Glutamatergic neuron (in vitro differentiated cells): Measurements from ENCODE around the gene S100A1. TPM values are rescaled to one million over a fixed set of nuclear protein-coding genes. Genes with fewer than 3 reads are reported as not detected.
"Not testable (repeated sequence)": the region's sequence is repeated elsewhere in the genome, so short reads cannot be mapped to it uniquely, and the experiment has no call there.

Source experiments
- DNase-seq: peaks from one replicate; pipeline ENCODE4 v3.0.0; 2022
- H3K27ac Mint-ChIP-seq: one replicate; pipeline ENCODE4 v1.8.0; 2020; ENCODE audit warnings: mild to moderate bottlenecking, mixed read lengths, inconsistent platforms; ENCODE audit not compliant: unreplicated experiment
- H3K27me3 Mint-ChIP-seq: one replicate; pipeline ENCODE4 v1.8.0; 2020; ENCODE audit warnings: mild to moderate bottlenecking, moderate library complexity, mixed read lengths, inconsistent platforms; ENCODE audit not compliant: unreplicated experiment
- H3K36me3 Mint-ChIP-seq: one replicate; pipeline ENCODE4 v1.8.0; 2020; ENCODE audit warnings: mild to moderate bottlenecking, mixed read lengths, inconsistent platforms; ENCODE audit not compliant: unreplicated experiment
- H3K4me1 Mint-ChIP-seq: one replicate; pipeline ENCODE4 v1.8.0; 2020; ENCODE audit warnings: mild to moderate bottlenecking, low read depth, mixed read lengths, inconsistent platforms; ENCODE audit not compliant: unreplicated experiment
- H3K4me3 Mint-ChIP-seq: one replicate; pipeline ENCODE4 v1.8.0; 2020; ENCODE audit warnings: mild to moderate bottlenecking, mixed read lengths, inconsistent platforms; ENCODE audit not compliant: unreplicated experiment
- H3K9me3 Mint-ChIP-seq: one replicate; pipeline ENCODE4 v1.8.0; 2020; ENCODE audit warnings: mild to moderate bottlenecking, moderate library complexity, mixed read lengths, inconsistent platforms; ENCODE audit not compliant: unreplicated experiment
- CTCF ChIP-seq: fragments of 200-600 bp; sonication (generic); IDR thresholded peaks from one replicate; pipeline ENCODE4 v1.5.0; 2021; ENCODE audit not compliant: partially characterized antibody, unreplicated experiment
- total RNA-seq: library from RNA; stranded (reverse); fragmentation: NEBNext Ultra II Directional; extraction: Animal tissue kit (Norgen Biotek cat#: 25700); gene quantifications from one replicate; pipeline ENCODE4 v1.2.1, GENCODE V29; 2021; ENCODE audit not compliant: unreplicated experiment

S100A1 gene
- total RNA-seq, 1 donor from 2014 or later: 35.4 TPM

DNA sequence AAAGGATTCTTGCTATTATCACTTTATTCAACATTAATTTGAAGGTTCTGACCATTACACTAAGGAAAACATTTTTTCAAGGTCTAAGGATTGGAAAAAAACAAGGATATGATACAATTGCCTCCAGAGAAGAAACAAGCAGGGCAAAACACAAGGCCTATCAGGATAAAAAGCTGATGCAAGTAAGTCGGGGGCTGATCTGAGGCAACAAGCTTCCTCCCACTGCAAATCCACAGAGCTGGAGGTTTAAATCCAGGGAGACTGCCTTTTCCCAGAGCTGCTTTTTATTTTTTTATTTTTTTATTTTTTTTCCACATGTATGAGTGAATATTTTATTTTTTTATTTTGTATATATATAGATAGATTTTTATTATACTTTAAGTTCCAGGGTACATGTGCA is 43.2 kb upstream of the S100A1 start:
- peaks cover 17% of the 10 kb centered on the region for H3K4me1 Mint-ChIP-seq
- H3K27me3 Mint-ChIP-seq: no peaks in the 10 kb centered on the region
- no peaks in the 10 kb centered on the region for H3K36me3 Mint-ChIP-seq
- TF ChIP-seq CTCF: no peak
- H3K4me3 Mint-ChIP-seq: no peak overlapping the region
- H3K9me3 Mint-ChIP-seq: peaks cover 1% of the 10 kb centered on the region
- H3K27ac Mint-ChIP-seq: no peak overlapping the region
- DNase-seq: no peak

DNA sequence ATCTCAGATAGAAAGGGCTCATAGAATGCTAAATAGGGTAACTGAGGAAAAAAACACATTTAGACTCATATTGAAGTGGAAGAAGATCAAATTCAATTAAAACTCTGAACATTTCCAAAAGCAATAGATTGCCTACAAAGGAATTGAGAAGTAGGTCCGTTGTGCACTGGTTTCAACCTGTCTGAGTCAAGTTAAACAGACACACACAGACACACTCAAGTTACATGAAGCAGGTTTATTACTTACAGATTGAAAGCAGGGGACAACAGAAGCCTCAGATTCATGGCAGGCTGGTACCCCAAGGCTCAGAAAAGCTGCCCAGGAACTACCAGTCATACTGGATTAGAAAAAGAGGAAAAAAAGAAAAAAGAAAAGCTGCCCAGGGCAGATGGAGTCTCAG is 41.9 kb upstream of the S100A1 start:
- TF ChIP-seq CTCF: no peak
- Mint-ChIP-seq H3K4me1 (peaks cover 17% of the 10 kb centered on the region), H3K27ac (peak overlapping the region; percentile 63), H3K4me3 (no peak overlapping the region), H3K9me3 (peaks cover 1% of the 10 kb centered on the region), H3K36me3 (no peaks in the 10 kb centered on the region), H3K27me3 (no peaks in the 10 kb centered on the region)
- DNase-seq: no peak

DNA sequence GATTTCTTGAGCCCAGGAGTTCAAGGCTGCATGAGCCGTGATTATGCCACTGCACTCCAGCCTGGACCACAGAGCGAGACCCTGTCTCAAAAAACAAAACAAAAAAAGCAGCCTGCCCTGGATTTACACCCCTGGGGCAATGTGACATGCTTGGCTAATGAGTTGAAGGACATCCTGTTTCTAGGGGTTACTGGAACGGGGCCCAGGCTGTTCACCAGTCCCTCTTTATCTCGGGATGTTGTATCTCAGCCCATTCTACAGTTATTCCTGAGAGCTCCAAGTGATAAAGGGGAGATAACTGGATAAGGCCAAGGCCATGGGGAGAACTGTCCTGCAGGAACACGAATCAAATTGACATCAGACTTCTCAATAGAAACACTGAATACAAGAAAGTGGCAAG is 40.9 kb upstream of the S100A1 start:
- H3K9me3 Mint-ChIP-seq: peaks cover 1% of the 10 kb centered on the region

GRCh38 chr1:153588033-153588432 is 40.2 kb upstream of the S100A1 start:
- H3K4me1 Mint-ChIP-seq: peaks cover 22% of the 10 kb centered on the region
- not testable (repeated sequence) for H3K9me3 Mint-ChIP-seq, H3K4me3 Mint-ChIP-seq, H3K27me3 Mint-ChIP-seq, DNase-seq, H3K36me3 Mint-ChIP-seq, H3K27ac Mint-ChIP-seq

More for the DNA sequence above, 40.9 kb upstream of the S100A1 start:
- Mint-ChIP-seq H3K27ac (no peak overlapping the region), H3K4me3 (no peak overlapping the region), H3K27me3 (no peaks in the 10 kb centered on the region), H3K36me3 (no peaks in the 10 kb centered on the region), H3K4me1 (peaks cover 17% of the 10 kb centered on the region)
- TF ChIP-seq CTCF: no peak
- DNase-seq: no peak

GRCh38 chr1:153588482-153588881 is 39.8 kb upstream of the S100A1 start:
- Mint-ChIP-seq H3K9me3 (peaks cover 1% of the 10 kb centered on the region), H3K4me1 (peaks cover 22% of the 10 kb centered on the region), H3K27me3 (no peaks in the 10 kb centered on the region), H3K27ac (no peak overlapping the region), H3K4me3 (no peak overlapping the region), H3K36me3 (no peaks in the 10 kb centered on the region)
- no peak for DNase-seq
- TF ChIP-seq CTCF: no peak

GRCh38 chr1:153592748-153593147 is 35.5 kb upstream of the S100A1 start:
- H3K9me3 Mint-ChIP-seq: no peaks in the 10 kb centered on the region
- no peaks in the 10 kb centered on the region for H3K36me3 Mint-ChIP-seq
- DNase-seq: no peak
- no peaks in the 10 kb centered on the region for H3K27me3 Mint-ChIP-seq
- TF ChIP-seq CTCF: no peak
- no peak overlapping the region for H3K4me3 Mint-ChIP-seq
- peaks cover 6% of the 10 kb centered on the region for H3K4me1 Mint-ChIP-seq
- H3K27ac Mint-ChIP-seq: peak overlapping the region; percentile 25
